Measurements from ENCODE around the gene MAMDC4. TPM values are rescaled to one million over a fixed set of nuclear protein-coding genes. Genes with fewer than 3 reads are reported as not detected.

The MAMDC4 gene
- total and polyA plus RNA-seq, 2 experiments from 2014 or later = 17.8 to 22.2 TPM

DNA sequence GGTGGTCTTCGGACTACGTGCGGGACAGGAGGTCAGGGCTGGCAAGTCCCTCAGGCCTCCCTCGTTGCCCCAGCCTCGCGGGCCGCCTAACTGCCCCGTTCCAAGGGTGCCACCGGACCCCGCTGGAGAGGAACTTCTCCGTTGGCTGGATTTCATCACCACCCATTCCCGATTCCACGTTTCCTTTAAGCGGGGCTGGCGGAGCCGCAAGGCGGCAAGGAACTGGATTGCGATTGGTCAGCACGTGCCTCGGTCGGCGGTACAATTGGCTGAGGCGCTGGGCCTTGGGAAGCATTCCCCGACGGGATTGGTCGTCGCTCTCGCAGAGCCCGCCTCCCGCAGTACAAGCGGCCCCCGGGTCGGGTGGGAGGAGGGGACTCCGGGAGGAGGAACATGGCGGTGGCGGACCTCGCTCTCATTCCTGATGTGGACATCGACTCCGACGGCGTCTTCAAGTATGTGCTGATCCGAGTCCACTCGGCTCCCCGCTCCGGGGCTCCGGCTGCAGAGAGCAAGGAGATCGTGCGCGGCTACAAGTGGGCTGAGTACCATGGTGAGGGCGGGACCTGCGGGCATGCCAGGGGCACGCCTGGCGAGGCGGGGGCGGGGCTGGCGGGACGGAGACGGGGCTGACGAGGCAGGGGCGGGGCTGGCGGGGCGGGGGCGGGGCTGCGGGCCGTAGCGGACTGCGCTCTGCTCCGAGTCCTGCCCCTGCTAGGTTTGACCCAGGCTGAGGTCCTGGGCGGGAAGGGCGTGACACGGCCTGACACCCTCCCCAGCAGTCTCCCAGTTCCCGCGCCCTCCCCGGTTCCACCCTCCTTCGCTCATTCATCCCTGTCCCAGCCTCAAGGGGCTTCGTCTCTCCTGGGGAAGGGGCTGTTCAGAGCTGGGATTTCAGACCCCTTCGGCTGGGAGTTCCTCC, 2.8 kb upstream of the MAMDC4 start, which contains the start of gene PHPT1:
Gene PHPT1, plus strand, starts transcription at position 372 of the 922 bp plus-strand sequence. Its CDS starts 22 bp downstream, at position 394.
- TF ChIP-seq, protein P1, sequence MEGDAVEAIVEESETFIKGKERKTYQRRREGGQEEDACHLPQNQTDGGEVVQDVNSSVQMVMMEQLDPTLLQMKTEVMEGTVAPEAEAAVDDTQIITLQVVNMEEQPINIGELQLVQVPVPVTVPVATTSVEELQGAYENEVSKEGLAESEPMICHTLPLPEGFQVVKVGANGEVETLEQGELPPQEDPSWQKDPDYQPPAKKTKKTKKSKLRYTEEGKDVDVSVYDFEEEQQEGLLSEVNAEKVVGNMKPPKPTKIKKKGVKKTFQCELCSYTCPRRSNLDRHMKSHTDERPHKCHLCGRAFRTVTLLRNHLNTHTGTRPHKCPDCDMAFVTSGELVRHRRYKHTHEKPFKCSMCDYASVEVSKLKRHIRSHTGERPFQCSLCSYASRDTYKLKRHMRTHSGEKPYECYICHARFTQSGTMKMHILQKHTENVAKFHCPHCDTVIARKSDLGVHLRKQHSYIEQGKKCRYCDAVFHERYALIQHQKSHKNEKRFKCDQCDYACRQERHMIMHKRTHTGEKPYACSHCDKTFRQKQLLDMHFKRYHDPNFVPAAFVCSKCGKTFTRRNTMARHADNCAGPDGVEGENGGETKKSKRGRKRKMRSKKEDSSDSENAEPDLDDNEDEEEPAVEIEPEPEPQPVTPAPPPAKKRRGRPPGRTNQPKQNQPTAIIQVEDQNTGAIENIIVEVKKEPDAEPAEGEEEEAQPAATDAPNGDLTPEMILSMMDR (IDR thresholded peaks at IDR 0.05; ENCODE audit: low read depth, low read length) = no peak
- Histone ChIP-seq H3K9me3 (ENCODE audit: low read depth) (no peaks in the 10 kb centered on the region), H3K4me1 (ENCODE audit: low read depth) (peaks cover 5% of the 10 kb centered on the region), H3K27ac (peak within 1 kb of the TSS; percentile 90), H3K4me3 (peak within 1 kb of the TSS; percentile 62), H3K36me3 (peaks cover 9% of the 10 kb centered on the region), H3K27me3 (no peaks in the 10 kb centered on the region)
- DNase-seq (ENCODE audit: low read depth in 1 of 2, low spot score in 1 of 2) = peak; percentile 99 to 100

DNA sequence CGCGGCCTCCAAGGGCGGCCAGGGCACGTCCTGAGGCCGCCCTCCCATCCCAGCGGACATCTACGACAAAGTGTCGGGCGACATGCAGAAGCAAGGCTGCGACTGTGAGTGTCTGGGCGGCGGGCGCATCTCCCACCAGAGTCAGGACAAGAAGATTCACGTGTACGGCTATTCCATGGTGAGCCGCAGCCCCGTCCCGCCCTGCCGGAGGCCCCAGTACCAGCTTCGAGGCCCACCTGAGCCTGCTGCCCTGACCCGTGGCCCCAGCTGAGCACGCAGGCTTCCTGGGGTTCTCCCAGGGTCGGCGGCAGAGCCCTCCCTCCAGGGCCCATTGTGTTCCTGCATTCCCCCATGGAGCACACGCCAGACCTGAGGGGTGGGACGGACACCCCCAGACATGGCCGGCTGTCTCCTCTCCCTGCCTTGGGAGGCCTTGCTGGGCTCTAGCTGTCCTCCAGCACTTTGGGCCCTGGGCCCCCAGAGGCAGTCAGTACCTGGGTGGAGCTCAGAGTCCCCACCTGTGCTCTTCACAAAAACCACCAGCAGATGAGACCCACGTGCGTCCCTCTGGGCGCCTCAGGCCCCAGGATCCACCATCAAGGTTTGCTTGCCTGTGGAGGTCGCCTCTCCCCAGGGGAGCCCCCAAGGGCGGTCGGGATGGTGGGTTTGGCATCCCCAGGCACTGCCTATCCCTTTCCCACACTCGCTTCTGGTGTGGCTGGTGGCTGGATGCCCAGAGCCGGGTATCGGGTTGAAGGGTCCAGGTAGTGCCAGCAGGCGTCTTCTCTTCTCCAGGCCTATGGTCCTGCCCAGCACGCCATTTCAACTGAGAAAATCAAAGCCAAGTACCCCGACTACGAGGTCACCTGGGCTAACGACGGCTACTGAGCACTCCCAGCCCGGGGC, 1.9 kb upstream of the MAMDC4 start:
- no peak for DNase-seq (ENCODE audit: low read depth in 1 of 2, low spot score in 1 of 2)
- TF ChIP-seq, protein P1 (IDR thresholded peaks at IDR 0.05; ENCODE audit: low read depth, low read length) = no peak

DNA sequence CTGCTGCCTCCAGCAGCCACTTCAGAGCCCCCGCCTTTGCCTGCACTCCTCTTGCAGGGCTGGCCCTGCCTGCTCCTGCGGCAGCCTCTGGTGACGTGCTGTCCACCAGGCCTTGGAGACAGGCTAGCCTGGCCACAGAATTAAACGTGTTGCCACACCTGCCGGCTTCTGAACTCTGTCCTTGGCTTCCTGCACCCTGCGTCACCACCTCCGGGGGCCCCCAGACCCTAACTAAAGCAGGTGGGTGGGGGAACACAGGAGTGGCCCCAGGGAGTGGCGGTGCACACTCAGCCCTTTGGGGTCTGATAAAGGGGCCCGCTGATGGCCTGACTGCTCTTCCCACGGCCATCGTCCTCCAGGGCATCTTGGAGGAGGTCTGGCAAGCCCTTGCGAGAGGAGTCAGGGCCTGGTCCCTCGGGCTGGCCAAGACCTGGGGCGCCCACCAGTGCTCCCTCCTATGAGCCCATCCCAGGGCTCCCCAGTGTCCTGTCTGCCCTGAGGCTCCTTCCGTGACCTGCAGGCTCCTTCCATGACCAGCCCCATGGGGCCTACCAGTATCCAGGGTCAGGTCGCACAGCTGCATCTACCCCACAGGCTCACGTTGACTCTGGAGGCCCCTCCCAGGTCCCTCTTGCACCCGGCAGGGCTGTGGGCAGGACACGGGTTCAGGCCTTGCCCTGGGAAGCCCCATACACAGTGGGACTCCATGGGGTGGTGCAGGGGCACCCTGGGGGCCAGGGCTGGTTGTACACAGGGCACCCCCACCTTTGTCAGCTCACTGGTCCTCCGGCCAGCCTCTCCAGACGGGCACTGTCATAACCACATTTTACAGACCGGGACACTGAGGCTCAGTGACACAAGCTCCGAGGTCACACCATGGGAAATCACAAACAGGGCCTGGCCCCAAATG, 1.0 kb upstream of the MAMDC4 start:
- Histone ChIP-seq H3K4me3 (no peak overlapping the region), H3K36me3 (peaks cover 9% of the 10 kb centered on the region), H3K27me3 (no peaks in the 10 kb centered on the region), H3K9me3 (ENCODE audit: low read depth) (no peaks in the 10 kb centered on the region), H3K27ac (peak overlapping the region; percentile 88), H3K4me1 (ENCODE audit: low read depth) (peaks cover 5% of the 10 kb centered on the region)
- TF ChIP-seq, protein P1 (IDR thresholded peaks at IDR 0.05; ENCODE audit: low read depth, low read length) = no peak
- no peak for DNase-seq (ENCODE audit: low read depth in 1 of 2, low spot score in 1 of 2)

More for the DNA sequence above, 1.9 kb upstream of the MAMDC4 start:
- Histone ChIP-seq H3K36me3 (peaks cover 9% of the 10 kb centered on the region), H3K27me3 (no peaks in the 10 kb centered on the region), H3K9me3 (ENCODE audit: low read depth) (no peaks in the 10 kb centered on the region), H3K4me3 (peak overlapping the region; percentile 62), H3K4me1 (ENCODE audit: low read depth) (peaks cover 5% of the 10 kb centered on the region), H3K27ac (peak overlapping the region; percentile 88)

DNA sequence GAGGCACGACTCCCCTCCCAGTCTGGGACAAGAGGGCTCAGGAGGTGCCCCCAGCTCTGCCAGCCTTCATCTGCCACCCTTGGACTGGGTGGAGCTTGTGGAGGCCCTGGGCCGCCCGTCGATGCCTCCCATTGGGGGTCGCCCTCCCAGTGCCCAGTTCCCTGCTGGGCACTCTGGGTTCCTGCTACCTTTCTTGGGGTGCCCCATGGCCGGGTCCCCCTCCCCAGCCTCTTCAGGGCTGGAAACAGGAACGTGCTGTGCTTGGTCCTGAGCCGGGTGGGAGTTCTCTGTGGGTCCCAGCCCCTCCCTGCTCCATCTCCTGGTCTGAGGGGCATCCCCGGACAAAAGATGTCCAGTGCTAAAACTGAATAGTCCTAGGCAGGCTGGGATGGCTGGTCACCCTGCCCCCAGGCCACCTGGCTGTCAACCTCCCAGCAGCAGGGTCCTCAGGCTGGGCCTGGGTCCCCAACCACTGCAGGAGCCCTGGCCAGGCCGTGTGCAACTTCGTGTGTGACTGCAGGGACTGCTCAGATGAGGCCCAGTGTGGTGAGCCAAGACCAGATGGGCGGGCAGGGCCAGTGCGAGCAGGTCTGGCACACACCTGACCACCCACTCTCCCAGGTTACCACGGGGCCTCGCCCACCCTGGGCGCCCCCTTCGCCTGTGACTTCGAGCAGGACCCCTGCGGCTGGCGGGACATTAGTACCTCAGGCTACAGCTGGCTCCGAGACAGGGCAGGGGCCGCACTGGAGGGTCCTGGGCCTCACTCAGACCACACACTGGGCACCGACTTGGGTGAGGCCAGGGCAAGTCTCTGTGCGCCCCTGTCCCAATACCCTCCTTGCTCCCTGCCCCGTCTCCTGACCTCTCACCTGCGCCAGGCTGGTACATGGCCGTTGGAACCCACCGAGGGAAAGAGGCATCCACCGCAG, 784 bp downstream of the MAMDC4 start:
- H3K4me3 ChIP-seq = no peak overlapping the region
- no peak overlapping the region for H3K27ac ChIP-seq
- TF ChIP-seq, protein P1 (IDR thresholded peaks at IDR 0.05; ENCODE audit: low read depth, low read length) = no peak
- H3K9me3 ChIP-seq (ENCODE audit: low read depth) = no peaks in the 10 kb centered on the region
- H3K36me3 ChIP-seq = peaks cover 9% of the 10 kb centered on the region
- peaks cover 5% of the 10 kb centered on the region for H3K4me1 ChIP-seq (ENCODE audit: low read depth)
- H3K27me3 ChIP-seq = no peaks in the 10 kb centered on the region
- DNase-seq (ENCODE audit: low read depth in 1 of 2, low spot score in 1 of 2) = no peak
